HG03097 (cell line): ENCODE measurements around the gene RPRD1B.

ENCODE experiments used
- ATAC-seq: cut with Tn5 transposase; IDR thresholded peaks from one replicate; pipeline ENCODE4 v1.9.1; 2021; ENCODE audit not compliant: unreplicated experiment, low FRiP score

RPRD1B gene

GRCh38 chr20:38116409-38117165 lies 83.0 kb downstream of the RPRD1B start:
- no peak for ATAC-seq

DNA sequence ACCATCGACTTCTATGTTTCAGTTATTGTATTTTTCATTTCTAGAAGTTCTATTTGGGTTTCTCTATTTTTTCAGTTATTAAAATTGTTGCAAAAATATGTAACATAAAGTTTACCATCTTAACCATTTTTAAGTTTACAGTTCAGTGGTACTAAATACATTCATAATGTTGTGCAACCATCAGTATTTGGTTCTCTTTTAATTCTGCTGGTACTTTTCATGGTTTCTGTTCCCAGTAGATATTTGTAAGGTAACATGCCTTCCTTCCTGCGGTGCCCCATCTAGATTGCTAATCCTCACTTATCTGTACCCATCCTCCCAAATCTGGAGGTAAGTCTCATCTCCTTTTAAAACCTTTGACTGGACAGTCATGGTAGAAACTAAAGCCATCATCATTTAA lies 83.7 kb downstream of the RPRD1B start:
- no peak for ATAC-seq

DNA sequence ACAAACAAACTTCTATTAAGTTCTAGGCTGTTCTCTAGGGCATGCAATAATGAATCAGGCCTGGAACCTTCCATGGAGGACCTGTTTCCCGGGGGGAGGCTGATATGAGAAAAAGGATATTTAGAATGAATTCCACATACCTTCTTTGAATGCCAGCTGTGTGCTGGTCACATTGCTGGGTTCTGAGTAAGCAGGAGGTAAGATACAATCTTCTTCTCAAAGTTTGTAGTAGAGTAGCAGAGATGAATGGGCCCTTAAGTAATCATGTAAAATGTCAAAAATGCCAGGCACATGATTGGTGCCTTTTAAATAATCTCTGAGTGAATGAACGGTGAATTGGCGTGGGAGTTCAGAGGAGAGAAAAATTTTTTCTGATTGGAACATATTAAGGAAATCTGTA lies 84.1 kb downstream of the RPRD1B start:
- ATAC-seq: no peak

DNA sequence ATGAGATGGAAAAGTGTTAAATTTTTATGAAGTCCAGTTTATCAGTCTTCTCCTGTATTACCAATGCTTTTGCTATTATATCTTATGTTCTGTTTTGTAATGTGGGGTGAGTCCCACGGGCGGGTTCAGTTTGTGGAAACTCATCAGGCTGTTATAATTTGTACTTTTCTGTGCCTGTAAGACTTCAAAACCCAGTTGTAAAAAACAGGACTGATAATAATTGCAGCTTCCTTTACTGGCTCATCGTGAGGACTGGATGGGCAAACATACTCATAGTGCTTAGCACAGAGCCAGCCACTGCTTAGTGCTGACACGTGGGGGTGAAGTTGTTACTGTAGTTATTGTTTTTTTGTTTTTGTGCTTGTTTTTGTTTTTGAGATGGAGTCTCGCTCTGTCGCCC lies 85.9 kb downstream of the RPRD1B start:
- ATAC-seq: no peak

- no peak for ATAC-seq
Measured at GRCh38 chr20:38120625-38120988, 87.1 kb downstream of the RPRD1B start.

GRCh38 chr20:38121741-38122140 lies 88.2 kb downstream of the RPRD1B start:
- no peak for ATAC-seq

- no peak for ATAC-seq
Measured at GRCh38 chr20:38123021-38123587, 89.6 kb downstream of the RPRD1B start.

GRCh38 chr20:38125157-38126056 lies 91.9 kb downstream of the RPRD1B start:
- ATAC-seq: no peak

- no peak for ATAC-seq
Measured at GRCh38 chr20:38126146-38126921, 92.8 kb downstream of the RPRD1B start.

GRCh38 chr20:38126932-38127621 lies 93.5 kb downstream of the RPRD1B start:
- no peak for ATAC-seq

DNA sequence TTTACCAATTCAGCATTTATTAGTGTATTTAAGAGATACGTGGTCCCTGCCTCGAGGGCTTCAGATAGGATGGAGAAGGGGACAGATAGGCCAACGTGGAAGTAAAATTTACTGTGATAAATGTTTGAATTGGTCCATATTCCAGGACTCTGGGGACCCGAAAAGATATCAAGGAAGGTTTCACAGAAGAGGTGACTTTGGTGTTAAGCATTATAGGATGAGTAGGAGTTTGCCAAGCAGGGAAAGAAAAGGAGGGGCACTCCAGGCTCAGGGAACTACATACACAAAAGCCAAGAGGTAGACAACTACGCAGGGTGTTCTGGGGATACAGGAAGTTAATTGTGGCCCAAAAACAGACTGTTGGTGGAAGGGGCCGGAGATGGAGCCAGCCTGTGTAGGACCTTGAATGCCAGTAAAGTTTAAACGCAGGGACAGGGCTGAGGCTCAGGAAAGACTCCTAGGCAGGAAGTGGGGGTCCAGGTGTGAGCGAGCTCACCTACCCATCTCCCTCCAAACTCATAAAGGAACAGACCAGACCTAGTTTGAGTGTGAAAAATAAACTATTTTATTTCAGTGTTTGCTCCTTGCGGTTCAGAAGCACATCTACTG lies 94.5 kb downstream of the RPRD1B start:
- ATAC-seq: no peak

DNA sequence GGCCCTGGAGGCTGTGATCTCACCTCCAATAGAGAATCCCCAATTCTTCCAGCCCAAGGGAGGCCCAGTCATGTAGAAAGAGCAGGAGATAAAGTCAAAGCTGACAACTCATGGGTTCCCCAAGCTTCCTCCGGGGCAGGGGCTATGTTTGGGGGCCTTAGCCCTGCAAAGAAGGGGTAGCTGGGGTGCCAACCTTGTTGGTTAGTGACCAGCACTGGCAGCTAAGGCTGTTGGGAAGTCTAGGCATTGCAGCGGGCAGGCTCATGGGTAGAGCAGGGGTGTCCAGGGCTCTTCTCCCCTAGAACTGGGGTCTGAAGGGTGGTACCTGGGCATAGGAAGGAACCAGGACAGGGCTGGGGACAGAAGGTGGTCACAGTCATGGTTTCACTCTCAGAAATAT lies 95.1 kb downstream of the RPRD1B start:
- no peak for ATAC-seq

GRCh38 chr20:38129248-38129865 lies 95.8 kb downstream of the RPRD1B start:
- ATAC-seq: no peak

- ATAC-seq: no peak
Measured at GRCh38 chr20:38129893-38130609, 96.5 kb downstream of the RPRD1B start.

- no peak for ATAC-seq
Measured at GRCh38 chr20:38130687-38131587, 97.4 kb downstream of the RPRD1B start.

DNA sequence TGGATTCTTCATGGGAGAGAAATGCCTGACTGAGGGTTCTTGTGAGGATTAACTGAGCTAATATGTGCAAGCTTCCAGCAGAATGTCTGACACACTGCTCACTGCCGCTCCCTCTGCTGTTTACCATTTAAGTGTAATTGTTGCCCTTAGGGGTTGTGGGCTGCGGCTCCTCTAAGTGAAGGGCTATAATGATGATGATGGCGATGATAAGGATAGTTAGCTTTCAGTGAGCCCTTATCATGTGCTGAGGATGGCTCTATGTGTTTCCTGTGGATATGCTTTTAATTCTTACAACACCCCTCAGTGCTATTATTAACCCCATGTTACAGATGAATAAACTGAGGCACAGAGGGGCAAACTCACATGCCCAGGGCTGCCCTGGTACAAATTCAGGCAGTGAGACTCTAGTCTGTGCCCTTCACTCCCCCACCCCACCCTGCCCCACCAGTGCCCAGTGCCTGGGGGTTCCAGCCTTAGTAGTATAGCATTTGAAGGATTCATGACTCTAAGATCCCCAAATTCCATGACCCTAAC lies 98.1 kb downstream of the RPRD1B start:
- ATAC-seq: no peak

DNA sequence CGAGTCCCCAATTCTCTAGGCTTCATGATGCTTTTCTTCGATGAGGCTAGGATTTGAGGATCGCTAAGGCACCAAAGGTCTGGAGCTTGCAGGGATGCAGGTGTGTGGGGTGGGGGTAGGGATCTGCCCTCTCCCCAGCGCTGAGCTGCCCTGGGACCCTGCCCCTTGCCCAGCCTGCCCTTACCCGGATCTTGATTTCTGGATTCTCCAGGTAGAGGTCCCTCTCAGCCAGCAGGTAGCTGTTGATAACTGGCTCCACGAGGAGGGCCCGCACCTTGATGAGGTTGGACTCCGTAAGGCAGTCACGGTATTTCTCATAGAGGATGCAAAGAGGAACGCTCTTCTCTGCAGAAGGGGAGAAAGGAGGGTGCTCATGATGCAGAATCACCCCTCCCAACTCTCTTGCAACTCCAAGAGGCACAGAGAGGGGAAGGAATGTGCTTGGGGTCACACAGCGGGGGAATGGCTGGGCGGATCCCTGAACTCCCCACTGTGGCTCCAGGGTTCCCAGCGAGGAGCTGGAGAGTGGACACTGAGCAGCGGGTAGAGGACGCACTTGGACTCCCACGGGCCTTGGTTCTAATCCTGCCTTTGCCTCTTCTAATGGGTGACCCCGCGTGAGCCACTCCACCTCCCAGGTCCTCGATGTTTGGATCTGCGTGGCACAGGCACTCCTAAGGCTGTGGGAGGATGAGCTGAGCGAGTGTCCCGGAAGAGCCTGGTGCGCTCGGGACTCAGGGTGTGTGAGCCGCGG lies 98.8 kb downstream of the RPRD1B start:
- ATAC-seq: no peak
